ENCODE results near the gene P4HB.

Gene P4HB

GRCh38 chr17:81895400-81895799 is 35.1 kb upstream of the P4HB start:
- DNase-seq: no peak

GRCh38 chr17:81891303-81891552 is 30.9 kb upstream of the P4HB start:
- no peak for DNase-seq

GRCh38 chr17:81890447-81891302 is 30.3 kb upstream of the P4HB start:
- no peak for DNase-seq

- DNase-seq: no peak
These were observed 29.3 kb upstream of the P4HB start for GRCh38 chr17:81889602-81890001.

- no peak for DNase-seq
These were observed 28.8 kb upstream of the P4HB start for GRCh38 chr17:81888988-81889595.

- no peak for DNase-seq
These were observed 28.0 kb upstream of the P4HB start for GRCh38 chr17:81888105-81888987.

- peak; percentile 62 for DNase-seq
These were observed 25.7 kb upstream of the P4HB start for GRCh38 chr17:81885869-81886548.

GRCh38 chr17:81885454-81885853 is 25.1 kb upstream of the P4HB start:
- no peak for DNase-seq

- DNase-seq: no peak
These were observed 24.6 kb upstream of the P4HB start for GRCh38 chr17:81884968-81885367.

- no peak for DNase-seq
These were observed 24.2 kb upstream of the P4HB start for GRCh38 chr17:81884520-81884919.

GRCh38 chr17:81879121-81879520 is 18.8 kb upstream of the P4HB start:
- no peak for DNase-seq

- no peak for DNase-seq
These were observed 18.0 kb upstream of the P4HB start for GRCh38 chr17:81878294-81878693.

GRCh38 chr17:81877569-81877968 is 17.2 kb upstream of the P4HB start:
- no peak for DNase-seq

GRCh38 chr17:81871387-81872230 is 11.3 kb upstream of the P4HB start:
- peak; percentile 86 for DNase-seq

- no peak for DNase-seq
These were observed 10.6 kb upstream of the P4HB start, which contains the start of gene ARHGDIA for GRCh38 chr17:81870981-81871386. ARHGDIA (minus strand) TSS chr17:81871337; CDS start chr17:81869930, 1,407 bp downstream.

- no peak for DNase-seq
These were observed 10.0 kb upstream of the P4HB start for GRCh38 chr17:81870131-81870980.

GRCh38 chr17:81869221-81870130 is 9.1 kb upstream of the P4HB start:
- peak; percentile 61 for DNase-seq

GRCh38 chr17:81868674-81869220 is 8.4 kb upstream of the P4HB start:
- DNase-seq: peak; percentile 77

GRCh38 chr17:81867991-81868673 is 7.8 kb upstream of the P4HB start:
- no peak for DNase-seq

Data from T1000 (cell line).